IPS DF 6.9 (cell line): ENCODE results near the gene DHX9.
A peak's percentile ranks its signal among the peaks of the same experiment; 100 is the strongest.

ENCODE experiments used
- DNase-seq: peaks from one replicate; pipeline ENCODE4 v3.0.0-alpha.2; 2013; ENCODE audit warnings: low read depth, low spot score
- H3K27ac ChIP-seq: one replicate; pipeline ENCODE4 v1.5.1; 2013; ENCODE audit warnings: low read length, control low read depth
- H3K27me3 ChIP-seq: 2 replicates; pipeline ENCODE4 v1.6.1; 2013; ENCODE audit warnings: mild to moderate bottlenecking, low read length; ENCODE audit not compliant: control insufficient read depth, insufficient read depth
- H3K36me3 ChIP-seq: 2 replicates; pipeline ENCODE4 v1.6.1; 2013; ENCODE audit warnings: low read length; ENCODE audit not compliant: control insufficient read depth, insufficient read depth
- H3K4me1 ChIP-seq: 2 replicates; pipeline ENCODE4 v1.6.1; 2013; ENCODE audit warnings: low read length; ENCODE audit not compliant: control insufficient read depth, insufficient read depth
- H3K4me3 ChIP-seq: 2 replicates; pipeline ENCODE4 v1.5.1; 2013; ENCODE audit warnings: mild to moderate bottlenecking, low read length
- H3K9me3 ChIP-seq: 2 replicates; pipeline ENCODE4 v1.6.1; 2013; ENCODE audit warnings: low read length, inconsistent platforms; ENCODE audit not compliant: control insufficient read depth, insufficient read depth
- WGBS: extraction: QIAGEN DNeasy Blood & Tissue Kit; methylation state at CpG from one replicate; pipeline ENCODE4 v1.1.7; 2013; ENCODE audit warnings: mixed read lengths, missing lambda C conversion rate; ENCODE audit not compliant: insufficient read length, insufficient coverage; 5-methylcytosine and 5-hydroxymethylcytosine counted together

DHX9 gene

GRCh38 chr1:182841368-182841988 lies 2.3 kb downstream of the DHX9 start:
- no peaks in the 10 kb centered on the region for H3K9me3 ChIP-seq
- H3K36me3 ChIP-seq = peaks cover 16% of the 10 kb centered on the region
- H3K27me3 ChIP-seq = no peaks in the 10 kb centered on the region
- DNase-seq = no peak
- H3K27ac ChIP-seq = no peak overlapping the region
- WGBS = no CpG with 5 or more reads among the region's 10 CpGs
- H3K4me1 ChIP-seq = peaks cover 7% of the 10 kb centered on the region
- peak overlapping the region; percentile 19; the same call in 1 of the 2 replicates for H3K4me3 ChIP-seq

- no peak overlapping the region for H3K27ac ChIP-seq
Measured at GRCh38 chr1:182842265-182842664, 3.1 kb downstream of the DHX9 start.

GRCh38 chr1:182845379-182845778 lies 6.2 kb downstream of the DHX9 start:
- no peak overlapping the region for H3K4me3 ChIP-seq
- H3K27me3 ChIP-seq = no peaks in the 10 kb centered on the region
- H3K36me3 ChIP-seq = peaks cover 28% of the 10 kb centered on the region
- WGBS = no CpG with 5 or more reads among the region's 1 CpG
- no peak overlapping the region for H3K27ac ChIP-seq
- H3K4me1 ChIP-seq = peaks cover 7% of the 10 kb centered on the region
- DNase-seq = no peak
- no peaks in the 10 kb centered on the region for H3K9me3 ChIP-seq

More at GRCh38 chr1:182842265-182842664, 3.1 kb downstream of the DHX9 start:
- no peaks in the 10 kb centered on the region for H3K9me3 ChIP-seq
- no peaks in the 10 kb centered on the region for H3K27me3 ChIP-seq
- no peak overlapping the region for H3K4me3 ChIP-seq
- DNase-seq = no peak
- WGBS = no CpG with 5 or more reads among the region's 4 CpGs
- H3K4me1 ChIP-seq = peaks cover 7% of the 10 kb centered on the region
- peaks cover 16% of the 10 kb centered on the region for H3K36me3 ChIP-seq

- DNase-seq = no peak
- Histone ChIP-seq H3K27me3 (no peaks in the 10 kb centered on the region), H3K27ac (no peak overlapping the region), H3K4me3 (no peak overlapping the region), H3K4me1 (peaks cover 7% of the 10 kb centered on the region), H3K36me3 (peaks cover 30% of the 10 kb centered on the region), H3K9me3 (no peaks in the 10 kb centered on the region)
- WGBS = no CpG with 5 or more reads among the region's 5 CpGs
Measured at GRCh38 chr1:182845894-182846293, 6.7 kb downstream of the DHX9 start.

GRCh38 chr1:182847105-182847504 lies 8.0 kb downstream of the DHX9 start:
- Histone ChIP-seq H3K4me1 (peaks cover 7% of the 10 kb centered on the region), H3K9me3 (no peaks in the 10 kb centered on the region), H3K4me3 (no peak overlapping the region), H3K27me3 (no peaks in the 10 kb centered on the region), H3K36me3 (peaks cover 35% of the 10 kb centered on the region), H3K27ac (no peak overlapping the region)
- DNase-seq = no peak

- H3K27ac ChIP-seq = no peak overlapping the region
- peaks cover 39% of the 10 kb centered on the region for H3K36me3 ChIP-seq
- peaks cover 6% of the 10 kb centered on the region for H3K4me1 ChIP-seq
- no peak overlapping the region for H3K4me3 ChIP-seq
- no peaks in the 10 kb centered on the region for H3K27me3 ChIP-seq
- no CpG with 5 or more reads among the region's 2 CpGs for WGBS
- no peaks in the 10 kb centered on the region for H3K9me3 ChIP-seq
- no peak for DNase-seq
Measured at GRCh38 chr1:182848736-182849135, 9.6 kb downstream of the DHX9 start.

GRCh38 chr1:182850319-182850718 lies 11.2 kb downstream of the DHX9 start:
- WGBS = no CpG with 5 or more reads among the region's 4 CpGs
- Histone ChIP-seq H3K27ac (no peak overlapping the region), H3K4me1 (peaks cover 5% of the 10 kb centered on the region), H3K4me3 (no peak overlapping the region), H3K27me3 (no peaks in the 10 kb centered on the region), H3K36me3 (peaks cover 39% of the 10 kb centered on the region; the same call in 1 of the 2 replicates), H3K9me3 (no peaks in the 10 kb centered on the region)
- DNase-seq = no peak

- H3K4me1 ChIP-seq = no peaks in the 10 kb centered on the region
- WGBS = no CpG with 5 or more reads among the region's 1 CpG
- H3K27ac ChIP-seq = no peak overlapping the region
- peaks cover 38% of the 10 kb centered on the region; the same call in 1 of the 2 replicates for H3K36me3 ChIP-seq
- no peaks in the 10 kb centered on the region for H3K27me3 ChIP-seq
- H3K4me3 ChIP-seq = no peak overlapping the region
- no peak for DNase-seq
- no peaks in the 10 kb centered on the region for H3K9me3 ChIP-seq
Measured at GRCh38 chr1:182851825-182852224, 12.7 kb downstream of the DHX9 start.

GRCh38 chr1:182855911-182856310 lies 16.8 kb downstream of the DHX9 start:
- no peak for DNase-seq
- WGBS = no CpG with 5 or more reads among the region's 4 CpGs
- peaks cover 51% of the 10 kb centered on the region; the same call in 1 of the 2 replicates for H3K36me3 ChIP-seq
- H3K4me1 ChIP-seq = no peaks in the 10 kb centered on the region
- no peaks in the 10 kb centered on the region for H3K27me3 ChIP-seq
- no peak overlapping the region for H3K4me3 ChIP-seq
- no peaks in the 10 kb centered on the region for H3K9me3 ChIP-seq
- no peak overlapping the region for H3K27ac ChIP-seq

- Histone ChIP-seq H3K9me3 (no peaks in the 10 kb centered on the region), H3K27ac (no peak overlapping the region), H3K4me1 (no peaks in the 10 kb centered on the region), H3K4me3 (no peak overlapping the region), H3K27me3 (no peaks in the 10 kb centered on the region), H3K36me3 (peaks cover 51% of the 10 kb centered on the region; the same call in 1 of the 2 replicates)
- 100% methylated on average over 1 of the region's 3 CpGs for WGBS
- no peak for DNase-seq
Measured at GRCh38 chr1:182857212-182857611, 18.1 kb downstream of the DHX9 start.

- no peak overlapping the region for H3K4me3 ChIP-seq
- H3K27me3 ChIP-seq = no peaks in the 10 kb centered on the region
- H3K27ac ChIP-seq = no peak overlapping the region
- DNase-seq = no peak
- no peaks in the 10 kb centered on the region for H3K9me3 ChIP-seq
- H3K36me3 ChIP-seq = peaks cover 42% of the 10 kb centered on the region; the same call in 1 of the 2 replicates
- no CpG with 5 or more reads among the region's 4 CpGs for WGBS
- no peaks in the 10 kb centered on the region for H3K4me1 ChIP-seq
Measured at GRCh38 chr1:182860658-182861057, 21.5 kb downstream of the DHX9 start.
